ENCODE measurements around the gene MEIS3.

MEIS3 gene

DNA sequence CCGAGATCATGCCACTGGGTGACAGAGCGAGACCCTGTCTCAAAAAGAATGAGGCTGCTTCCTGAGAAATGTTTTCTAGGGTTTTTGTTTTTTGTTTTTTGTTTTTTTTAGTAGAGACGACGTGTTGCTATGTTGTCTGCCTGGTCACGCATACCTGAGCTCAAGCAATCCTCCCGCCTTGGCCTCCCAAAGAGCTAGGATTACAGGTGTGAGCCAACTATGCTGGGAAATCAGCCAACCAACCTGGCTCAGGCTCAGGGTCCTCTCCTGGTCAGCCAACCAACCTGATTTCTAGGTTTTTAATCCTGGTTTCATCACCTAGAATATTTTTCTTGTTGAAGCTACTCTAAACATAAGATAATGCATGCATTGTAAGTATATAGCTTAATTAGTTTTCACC is 62.4 kb downstream of the MEIS3 start:
- no peak for DNase-seq

DNA sequence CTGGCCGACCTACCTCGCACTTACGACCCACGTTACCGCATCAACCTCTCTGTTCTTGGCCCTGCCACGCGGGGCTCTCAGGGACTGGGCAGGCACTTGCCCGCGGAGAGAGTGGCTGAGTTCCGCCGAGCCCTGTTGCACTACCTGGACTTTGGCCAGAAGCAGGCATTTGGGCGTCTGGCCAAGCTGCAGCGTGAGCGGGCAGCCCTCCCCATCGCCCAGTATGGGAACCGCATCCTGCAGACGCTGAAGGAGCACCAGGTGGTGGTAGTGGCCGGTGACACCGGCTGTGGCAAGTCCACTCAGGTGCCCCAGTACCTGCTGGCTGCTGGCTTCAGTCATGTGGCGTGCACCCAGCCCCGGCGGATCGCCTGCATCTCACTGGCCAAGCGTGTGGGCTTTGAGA is 66.0 kb downstream of the MEIS3 start:
- no peak for DNase-seq
